B cell (primary cell): ENCODE data around the gene TCN1. TPM values are rescaled to one million over a fixed set of nuclear protein-coding genes. Genes with fewer than 3 reads are reported as not detected.

Source experiments
- ATAC-seq: fragments of 200-7000 bp; cut with Tn5 transposase; one replicate; pipeline ENCODE4 v1.10.0; 2021; ENCODE audit warnings: low read depth, mild to moderate bottlenecking, moderate number of reproducible peaks, moderate library complexity
- CTCF ChIA-PET: fragments of 350-600 bp; sonication (Branson Sonifier 250); formaldehyde crosslinking; loops from one replicate; lab custom pipeline; 2021; ENCODE audit warnings: antibody characterized with exemption, inconsistent platforms; lab: Charles Lee
- POLR2A ChIA-PET: fragments of 350-600 bp; sonication (Branson Sonifier 250); formaldehyde crosslinking; loops from one replicate; lab custom pipeline; 2021; ENCODE audit warnings: antibody characterized with exemption; lab: Charles Lee
- DNase-seq: peaks from one replicate; pipeline ENCODE4 v3.0.0; 2013
- H2AFZ ChIP-seq: 2 replicates; pipeline ENCODE4 v1.6.1; 2012; ENCODE audit warnings: mild to moderate bottlenecking, low read depth, low read length; ENCODE audit not compliant: insufficient read depth, poor library complexity, severe bottlenecking
- H3K27ac ChIP-seq, 2 donors: 1 replicate in 1 of 2; 2 replicates in 1 of 2; pipeline ENCODE4 v1.5.1; 2012 to 2013; ENCODE audit warnings: low read length in 2 of 2, mild to moderate bottlenecking in 2 of 2, moderate library complexity in 1 of 2
- H3K27me3 ChIP-seq, 4 experiments: fragments of 200-600 bp in 1 of 4; sonication (generic) in 1 of 4; replicated peaks in 1 of 4; 1 replicate in 2 of 4; 2 replicates in 2 of 4; pipeline versions ENCODE4 v1.6.1 to v1.7.0; 2013 to 2016; ENCODE audit warnings: low read length in 3 of 4, mild to moderate bottlenecking in 2 of 4, mixed read lengths in 1 of 4, moderate library complexity in 1 of 4; ENCODE audit not compliant: insufficient read depth in 4 of 4, control insufficient read depth in 3 of 4; ENCODE audit errors: control extremely low read depth in 1 of 4
- H3K36me3 ChIP-seq, 2 experiments: replicated peaks in 1 of 2; 1 replicate in 1 of 2; 2 replicates in 1 of 2; pipeline versions ENCODE4 v1.6.1 to v1.7.1; 2013; ENCODE audit warnings: low read length in 1 of 2; ENCODE audit not compliant: insufficient read depth in 2 of 2, control insufficient read depth in 1 of 2; ENCODE audit errors: control extremely low read depth in 1 of 2, extremely low read depth in 1 of 2
- H3K4me1 ChIP-seq, 2 donors: fragments of 200-600 bp in 1 of 2; sonication (generic) in 1 of 2; 1 replicate in 1 of 2; 2 replicates in 1 of 2; pipeline versions ENCODE4 v1.5.1 to v1.6.1; 2013 to 2017; ENCODE audit warnings: low read length in 2 of 2; ENCODE audit not compliant: control insufficient read depth in 2 of 2, insufficient read depth in 2 of 2
- H3K4me2 ChIP-seq: replicated peaks from 2 replicates; pipeline ENCODE3; 2012; ENCODE audit warnings: mild to moderate bottlenecking, low read depth, low read length; ENCODE audit not compliant: poor library complexity, severe bottlenecking
- H3K4me3 ChIP-seq, 5 experiments: fragments of 200-600 bp in 1 of 5; sonication (generic) in 1 of 5; 1 replicate in 3 of 5; 2 replicates in 2 of 5; pipeline versions ENCODE4 v1.5.1 to v1.7.0; 2011 to 2016; ENCODE audit warnings: low read length in 4 of 5, mild to moderate bottlenecking in 4 of 5, low read depth in 2 of 5, control low read depth in 1 of 5, moderate library complexity in 1 of 5; ENCODE audit not compliant: insufficient read depth in 1 of 5; ENCODE audit errors: control extremely low read depth in 1 of 5, extremely low read depth in 1 of 5
- H3K79me2 ChIP-seq: fragments of 200-600 bp; sonication (generic); one replicate; pipeline ENCODE4 v1.6.0; 2016; ENCODE audit warnings: low read length; ENCODE audit not compliant: control insufficient read depth, insufficient read depth
- H3K9ac ChIP-seq: fragments of 200-600 bp; sonication (generic); 2 replicates; pipeline ENCODE4 v1.6.1; 2017; ENCODE audit warnings: mild to moderate bottlenecking, low read length, moderate library complexity
- H3K9me3 ChIP-seq, 3 donors: one replicate each; pipeline versions ENCODE4 v1.6.1 to v1.7.1; 2013; ENCODE audit warnings: low read length in 2 of 3; ENCODE audit not compliant: control insufficient read depth in 2 of 3, insufficient read depth in 1 of 3; ENCODE audit errors: control extremely low read depth in 1 of 3
- H4K20me1 ChIP-seq: 2 replicates; pipeline ENCODE4 v1.6.0; 2012; ENCODE audit warnings: mild to moderate bottlenecking, low read length; ENCODE audit not compliant: insufficient read depth, control insufficient read depth, poor library complexity, severe bottlenecking
- H3K27ac Mint-ChIP-seq: one replicate; pipeline ENCODE4 v1.8.0; 2021; ENCODE audit warnings: mixed read lengths
- H3K27me3 Mint-ChIP-seq: one replicate; pipeline ENCODE4 v1.8.0; 2021; ENCODE audit warnings: mixed read lengths
- H3K4me1 Mint-ChIP-seq: one replicate; pipeline ENCODE4 v1.8.0; 2021; ENCODE audit warnings: mixed read lengths
- H3K4me3 Mint-ChIP-seq: one replicate; pipeline ENCODE4 v1.8.0; 2021; ENCODE audit warnings: mixed read lengths
- H3K9me3 Mint-ChIP-seq: one replicate; pipeline ENCODE4 v1.8.0; 2022; ENCODE audit warnings: mixed read lengths; ENCODE audit not compliant: insufficient read depth
- EZH2 ChIP-seq: IDR thresholded peaks from 2 replicates; pipeline ENCODE4 v1.6.1; 2012; ENCODE audit warnings: borderline replicate concordance, low read depth, mild to moderate bottlenecking, moderate library complexity, low read length; ENCODE audit not compliant: insufficient read depth, poor library complexity, severe bottlenecking
- WGBS: methylation state at CpG from one replicate; pipeline ENCODE4 v1.1.5; 2013; ENCODE audit warnings: missing lambda C conversion rate; ENCODE audit not compliant: insufficient coverage; 5-methylcytosine and 5-hydroxymethylcytosine counted together
- intact Hi-C: fragments of 100-400 bp; cut with micrococcal nuclease; formaldehyde crosslinking; loops from one replicate; pipeline ENCODE4 v1.10.0; 2022
- polyA plus RNA-seq: library from polyadenylated mRNA; depleted of rRNA; stranded (reverse); fragments of >200 nt; gene quantifications from 2 replicates; pipeline ENCODE4 v1.2.3, GENCODE V29; 2012
- total RNA-seq, 2 donors: library from RNA; stranded (reverse); fragments of 120-200 nt in 1 of 2; gene quantifications; 1 replicate in 1 of 2; 2 replicates in 1 of 2; pipeline versions ENCODE4 v1.2.3 to v1.2.4, GENCODE V29; 2013 to 2022
- TF ChIP-seq, protein P1 (sequence below): fragments of 200-600 bp; IDR thresholded peaks from one replicate; pipeline ENCODE4 v1.8.0; 2022; ENCODE audit warnings: antibody characterized with exemption, mild to moderate bottlenecking

TCN1 gene
- total and polyA plus RNA-seq, 2 donors (not counting 1 experiment from before 2014, with no cell fraction given), result 0.15 TPM; not detected in 1

DNA sequence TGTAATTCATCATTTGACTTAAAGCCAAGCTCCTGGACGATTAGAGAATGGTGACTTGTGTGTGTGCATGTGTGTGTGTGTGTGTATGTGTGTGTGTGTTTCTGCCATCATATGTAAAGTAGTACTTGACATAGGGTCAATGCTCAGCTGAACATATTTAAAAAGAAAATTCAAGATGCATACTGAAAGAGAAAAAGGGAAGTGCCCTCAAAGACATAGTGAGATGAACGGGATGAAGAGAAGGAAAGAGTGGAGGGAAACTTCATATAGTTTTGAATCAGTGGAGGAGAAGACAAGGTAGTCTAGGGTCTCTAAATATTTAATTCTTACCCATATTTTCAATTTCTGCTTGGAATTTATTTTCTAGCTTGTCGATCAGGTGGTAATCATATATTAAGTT, 4.0 kb downstream of the TCN1 start:
- H3K4me1 Mint-ChIP-seq, result no peaks in the 10 kb centered on the region
- no peaks in the 10 kb centered on the region for H3K36me3 ChIP-seq
- H3K4me3 ChIP-seq, result no peak overlapping the region
- intact Hi-C loops, result no loop called here
- H3K9ac ChIP-seq, result no peak overlapping the region
- H3K27ac ChIP-seq, result no peak overlapping the region
- H3K4me1 ChIP-seq, result no peaks in the 10 kb centered on the region
- no peaks in the 10 kb centered on the region for H3K79me2 ChIP-seq
- POLR2A ChIA-PET, result no interaction called here
- peaks cover 3% of the 10 kb centered on the region for H3K9me3 Mint-ChIP-seq
- WGBS, result 50% methylated on average over 1 of the region's 3 CpGs
- no peak overlapping the region for H3K27ac Mint-ChIP-seq
- no peaks in the 10 kb centered on the region for H4K20me1 ChIP-seq
- ATAC-seq (no peak), DNase-seq (no peak)
- H3K4me3 Mint-ChIP-seq, result no peak overlapping the region
- TF ChIP-seq, protein P1, sequence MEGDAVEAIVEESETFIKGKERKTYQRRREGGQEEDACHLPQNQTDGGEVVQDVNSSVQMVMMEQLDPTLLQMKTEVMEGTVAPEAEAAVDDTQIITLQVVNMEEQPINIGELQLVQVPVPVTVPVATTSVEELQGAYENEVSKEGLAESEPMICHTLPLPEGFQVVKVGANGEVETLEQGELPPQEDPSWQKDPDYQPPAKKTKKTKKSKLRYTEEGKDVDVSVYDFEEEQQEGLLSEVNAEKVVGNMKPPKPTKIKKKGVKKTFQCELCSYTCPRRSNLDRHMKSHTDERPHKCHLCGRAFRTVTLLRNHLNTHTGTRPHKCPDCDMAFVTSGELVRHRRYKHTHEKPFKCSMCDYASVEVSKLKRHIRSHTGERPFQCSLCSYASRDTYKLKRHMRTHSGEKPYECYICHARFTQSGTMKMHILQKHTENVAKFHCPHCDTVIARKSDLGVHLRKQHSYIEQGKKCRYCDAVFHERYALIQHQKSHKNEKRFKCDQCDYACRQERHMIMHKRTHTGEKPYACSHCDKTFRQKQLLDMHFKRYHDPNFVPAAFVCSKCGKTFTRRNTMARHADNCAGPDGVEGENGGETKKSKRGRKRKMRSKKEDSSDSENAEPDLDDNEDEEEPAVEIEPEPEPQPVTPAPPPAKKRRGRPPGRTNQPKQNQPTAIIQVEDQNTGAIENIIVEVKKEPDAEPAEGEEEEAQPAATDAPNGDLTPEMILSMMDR, result no peak
- no peak for TF ChIP-seq EZH2
- H3K9me3 ChIP-seq, result no peaks in the 10 kb centered on the region
- H3K27me3 ChIP-seq, result no peaks in the 10 kb centered on the region
- CTCF ChIA-PET, result no interaction called here
- H3K4me2 ChIP-seq, result no peak overlapping the region
- H3K27me3 Mint-ChIP-seq, result peaks cover 23% of the 10 kb centered on the region
- no peak overlapping the region for H2AFZ ChIP-seq

DNA sequence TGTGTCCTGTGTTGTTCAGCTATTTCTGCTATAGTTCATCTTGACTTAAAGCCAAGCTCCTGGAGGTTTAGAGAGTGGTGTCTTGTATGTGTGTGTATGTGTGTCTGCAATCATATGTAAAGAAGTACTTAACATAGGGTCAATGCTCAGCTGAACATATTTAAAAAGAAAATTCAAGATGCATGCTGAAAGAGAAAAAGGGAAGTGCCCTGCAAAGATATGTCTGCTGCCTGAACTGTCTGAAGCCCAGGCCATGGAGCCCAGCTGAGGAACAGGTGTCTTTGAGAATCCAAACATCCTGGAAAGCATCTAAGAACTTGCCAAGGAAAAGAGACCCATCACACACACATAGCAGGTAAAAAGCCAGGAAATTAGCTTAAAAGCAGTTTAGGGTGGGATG, 6.6 kb downstream of the TCN1 start:
- Mint-ChIP-seq H3K4me3 (no peak overlapping the region), H3K27me3 (peaks cover 31% of the 10 kb centered on the region), H3K4me1 (no peaks in the 10 kb centered on the region), H3K9me3 (no peaks in the 10 kb centered on the region), H3K27ac (no peak overlapping the region)
- Histone ChIP-seq H4K20me1 (no peaks in the 10 kb centered on the region), H3K4me1 (no peaks in the 10 kb centered on the region), H3K4me3 (no peak overlapping the region), H3K4me2 (no peak overlapping the region), H3K9ac (no peak overlapping the region), H3K36me3 (no peaks in the 10 kb centered on the region), H3K27ac (no peak overlapping the region), H3K27me3 (no peaks in the 10 kb centered on the region), H3K9me3 (no peaks in the 10 kb centered on the region), H3K79me2 (no peaks in the 10 kb centered on the region), H2AFZ (no peak overlapping the region)
- no peak for ATAC-seq
- TF ChIP-seq, protein P1, result no peak
- TF ChIP-seq EZH2, result no peak
- ChIA-PET CTCF (no interaction called here), POLR2A (no interaction called here)
- no peak for DNase-seq
- intact Hi-C loops, result no loop called here
